Measurements from ENCODE around the gene MYADM.

- TF ChIP-seq CTCF (IDR thresholded peaks at IDR 0.05) = no peak
- no peak for TF ChIP-seq EZH2 (IDR thresholded peaks at IDR 0.05; ENCODE audit: borderline replicate concordance, insufficient read depth, low read depth, low read length, poor library complexity, severe bottlenecking)
These were observed 5.1 kb downstream of the MYADM start for GRCh38 chr19:53872762-53873161.

Measured in B cell (primary cell).